Ovary (tissue), 9 donors: Measurements from ENCODE around the gene LIN7B. TPM values are rescaled to one million over a fixed set of nuclear protein-coding genes. Genes with fewer than 3 reads are reported as not detected.

Experiments
- DNase-seq, 5 donors: peaks; one replicate each; pipeline ENCODE4 v3.0.0-alpha.2; 2019 to 2020
- H3K27ac ChIP-seq, 2 donors: fragments of 200-600 bp; one replicate each; pipeline versions ENCODE4 v1.5.1 to v1.8.0; 2019 to 2022
- H3K27me3 ChIP-seq: fragments of 200-600 bp; one replicate; pipeline ENCODE4 v1.8.0; 2022
- H3K36me3 ChIP-seq: fragments of 200-600 bp; sonication (generic); one replicate; pipeline ENCODE4 v1.5.1; 2019
- H3K4me1 ChIP-seq: one replicate; pipeline ENCODE4 v1.8.1; 2013; ENCODE audit warnings: mild to moderate bottlenecking, moderate library complexity; ENCODE audit not compliant: insufficient read depth
- H3K4me3 ChIP-seq: fragments of 200-600 bp; sonication (generic); one replicate; pipeline ENCODE4 v1.5.1; 2017
- H3K9me3 ChIP-seq, 2 donors: fragments of 200-600 bp in 1 of 2; sonication (generic) in 1 of 2; one replicate each; pipeline versions ENCODE4 v1.5.1 to v1.8.1; 2013 to 2019; ENCODE audit warnings: mild to moderate bottlenecking in 1 of 2, moderate library complexity in 1 of 2
- CTCF ChIP-seq, 3 donors: fragments of 450-650 bp in 2 of 3; fragments of 200-600 bp in 1 of 3; IDR thresholded peaks; one replicate each; pipeline versions ENCODE4 v1.5.1 to v1.8.0; 2016 to 2022; ENCODE audit warnings: antibody characterized with exemption in 3 of 3, mild to moderate bottlenecking in 1 of 3
- EP300 ChIP-seq: sonication (generic); formaldehyde crosslinking; IDR thresholded peaks from one replicate; pipeline ENCODE4 v1.6.1; 2017; ENCODE audit warnings: antibody characterized with exemption
- POLR2A ChIP-seq: fragments of 450-650 bp; IDR thresholded peaks from one replicate; pipeline ENCODE4 v1.6.1; 2017; ENCODE audit warnings: antibody characterized with exemption, mild to moderate bottlenecking, moderate library complexity
- WGBS, 3 donors: extraction: QIAGEN DNeasy Blood & Tissue Kit in 1 of 3; methylation state at CpG; one replicate each; pipeline versions ENCODE4 v1.1.5 to v1.1.7; 2013 to 2017; 5-methylcytosine and 5-hydroxymethylcytosine counted together
- intact Hi-C, 4 donors: fragments of 100-400 bp; cut with DNase I; formaldehyde crosslinking; loops; one replicate each; pipeline versions ENCODE4 v1.11.0 to v1.15.1; 2022 to 2023
- polyA plus RNA-seq, 2 donors: library from polyadenylated mRNA; stranded (reverse); fragments of 200-250 nt in 1 of 2; fragments of 350-450 nt in 1 of 2; fragmentation: Illumina TruSeq in 1 of 2; extraction: RNeasy Lipid Tissue Mini Kit (QIAGEN cat#74804) in 1 of 2; gene quantifications; one replicate each; pipeline ENCODE4 v1.2.3, GENCODE V29; 2013 to 2014
- total RNA-seq, 7 donors: library from RNA; depleted of rRNA in 2 of 7; stranded (reverse); fragments of >200 nt in 2 of 7; fragmentation: NEBNext Ultra II Directional in 3 of 7; extraction: Animal tissue kit (Norgen Biotek cat#: 25700) in 3 of 7; gene quantifications; one replicate each; pipeline versions ENCODE4 v1.1.0 to v1.2.4, GENCODE V29; 2016 to 2023
- donor health status: DM: no; HTN: no; CAD: no; lungs with moderate emphysema.
- donor health status: DM: no; HTN: no; CAD: no.
- donor health status: Bipolar disorder and iron deficiency.
- donor health status: DM: yes; HTN: yes; CAD: no.
- donor health status: DM: no; HTN: no; CAD: no.
- donor health status: DM: yes; HTN: yes; CAD: no.

Gene LIN7B
- total and polyA plus RNA-seq, 9 donors, result 0.82 to 9.8 (median 8.5) TPM

GRCh38 chr19:49154279-49154678, 40.1 kb downstream of the LIN7B start:
- intact Hi-C loops, result no loop called here
- H3K36me3 ChIP-seq, result no peaks in the 10 kb centered on the region
- WGBS, 3 donors, result 92 to 95% (median 93%) methylated on average over 6 of the region's 6 CpGs
- no peaks in the 10 kb centered on the region for H3K9me3 ChIP-seq
- H3K27me3 ChIP-seq, result no peaks in the 10 kb centered on the region
- H3K4me1 ChIP-seq, result peaks cover 3% of the 10 kb centered on the region
- TF ChIP-seq CTCF (IDR thresholded peaks at IDR 0.05) (no peak), POLR2A (no peak), EP300 (no peak)
- no peak for DNase-seq
- H3K27ac ChIP-seq, result no peak overlapping the region
- no peak overlapping the region for H3K4me3 ChIP-seq

- TF ChIP-seq CTCF (IDR thresholded peaks at IDR 0.05) (no peak), EP300 (no peak), POLR2A (no peak)
- Histone ChIP-seq H3K4me3 (no peak within 1 kb of the TSS), H3K4me1 (peaks cover 3% of the 10 kb centered on the region), H3K9me3 (no peaks in the 10 kb centered on the region), H3K27ac (peak within 1 kb of the TSS in 1 of 2 donors; percentile 20), H3K36me3 (no peaks in the 10 kb centered on the region), H3K27me3 (no peaks in the 10 kb centered on the region)
- no peak for DNase-seq
- 26 to 33% (median 33%) methylated on average over 15 to 19 of the region's 19 CpGs for WGBS, 3 donors
- intact Hi-C loops, result no loop called here
Measured at GRCh38 chr19:49155005-49155819, 41.0 kb downstream of the LIN7B start, which contains the start of gene HRC. HRC (minus strand) TSS chr19:49155396; CDS start chr19:49155237, 159 bp downstream.

GRCh38 chr19:49155820-49156346, 41.7 kb downstream of the LIN7B start:
- intact Hi-C loops, result no loop called here
- Histone ChIP-seq H3K9me3 (no peaks in the 10 kb centered on the region), H3K4me1 (peaks cover 3% of the 10 kb centered on the region), H3K27ac (peak overlapping the region in 1 of 2 donors; percentile 20), H3K36me3 (no peaks in the 10 kb centered on the region), H3K4me3 (no peak overlapping the region), H3K27me3 (no peaks in the 10 kb centered on the region)
- WGBS, 3 donors, result 30 to 40% (median 37%) methylated on average over 4 of the region's 4 CpGs
- DNase-seq, result no peak
- TF ChIP-seq CTCF (IDR thresholded peaks at IDR 0.05) (no peak), POLR2A (no peak), EP300 (no peak)

GRCh38 chr19:49157445-49158224, 43.5 kb downstream of the LIN7B start, which contains the start of gene TRPM4:
TRPM4 (plus strand) TSS chr19:49157792; CDS start chr19:49157867, 75 bp downstream.
- DNase-seq, result peak; percentile 30 to 78 (median 74)
- H3K27ac ChIP-seq, result no peak within 1 kb of the TSS
- WGBS, 3 donors, result 1 to 2% (median 1%) methylated on average over 25 to 41 of the region's 41 CpGs
- peak within 1 kb of the TSS; percentile 58 for H3K4me3 ChIP-seq
- intact Hi-C loops, result no loop called here
- H3K36me3 ChIP-seq, result no peaks in the 10 kb centered on the region
- no peak for TF ChIP-seq CTCF (IDR thresholded peaks at IDR 0.05)
- no peak for TF ChIP-seq EP300
- no peak for TF ChIP-seq POLR2A
- H3K4me1 ChIP-seq, result peaks cover 3% of the 10 kb centered on the region
- no peaks in the 10 kb centered on the region for H3K9me3 ChIP-seq
- H3K27me3 ChIP-seq, result no peaks in the 10 kb centered on the region
